ENCODE results near the gene CDH15.

The CDH15 gene

DNA sequence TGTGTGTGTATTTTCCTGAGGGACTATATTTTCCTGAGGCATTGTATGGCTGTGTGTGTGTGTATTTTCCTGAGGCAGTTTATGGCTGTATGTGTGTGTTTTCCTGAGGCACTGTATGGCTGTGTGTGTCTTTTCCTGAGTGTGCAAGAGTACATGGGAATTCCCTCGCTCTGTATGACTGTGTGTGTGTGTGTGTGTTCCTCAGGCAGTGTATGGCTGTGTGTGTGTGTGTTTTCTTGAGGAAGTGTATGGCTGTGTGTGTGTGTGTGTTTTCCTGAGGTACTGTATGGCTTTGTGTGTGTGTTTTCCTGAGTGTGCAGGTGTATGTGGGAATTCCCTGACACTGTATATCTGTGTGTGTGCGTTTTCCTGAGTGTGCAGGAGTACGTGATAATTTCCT, 50.1 kb downstream of the CDH15 start:
- Histone ChIP-seq H3K27ac (ENCODE audit: low read depth, low read length) (no peak overlapping the region), H3K36me3 (ENCODE audit: low read length) (peaks cover 7% of the 10 kb centered on the region; the same call in 1 of the 2 replicates), H3K9ac (ENCODE audit: low read length) (no peak overlapping the region), H3K79me2 (ENCODE audit: insufficient read depth, low read length) (no peaks in the 10 kb centered on the region), H3K27me3 (ENCODE audit: low read length) (no peaks in the 10 kb centered on the region), H4K20me1 (ENCODE audit: low read depth, low read length) (no peaks in the 10 kb centered on the region), H3K9me3 (ENCODE audit: insufficient read depth, low read length) (no peaks in the 10 kb centered on the region), H3K9me2 (replicated peaks; ENCODE audit: insufficient read depth, low read length) (no peaks in the 10 kb centered on the region), H3K4me2 (ENCODE audit: low read depth, low read length, poor library complexity, severe bottlenecking) (no peak overlapping the region), H2AFZ (ENCODE audit: low read depth, low read length, severe bottlenecking) (no peak overlapping the region), H3K4me3 (ENCODE audit: insufficient read depth, low read length, poor library complexity, severe bottlenecking) (no peak overlapping the region), H3F3A (ENCODE audit: insufficient read depth) (peaks cover 3% of the 10 kb centered on the region; the same call in 1 of the 2 replicates)
- TF ChIP-seq EZH2phosphoT487 (conservative IDR thresholded peaks at IDR 0.05; ENCODE audit: low read length) (no peak), CTCF (IDR thresholded peaks at IDR 0.05; ENCODE audit: insufficient read depth, low read length, poor library complexity, severe bottlenecking) (no peak)

- Histone ChIP-seq H3K4me3 (ENCODE audit: insufficient read depth, low read length, poor library complexity, severe bottlenecking) (no peak overlapping the region), H3K36me3 (ENCODE audit: low read length) (peaks cover 20% of the 10 kb centered on the region; the same call in 1 of the 2 replicates), H2AFZ (ENCODE audit: low read depth, low read length, severe bottlenecking) (no peak overlapping the region), H3K27me3 (ENCODE audit: low read length) (no peaks in the 10 kb centered on the region), H3K27ac (ENCODE audit: low read depth, low read length) (no peak overlapping the region), H3K9me2 (replicated peaks; ENCODE audit: insufficient read depth, low read length) (no peaks in the 10 kb centered on the region), H4K20me1 (ENCODE audit: low read depth, low read length) (no peaks in the 10 kb centered on the region), H3F3A (ENCODE audit: insufficient read depth) (no peaks in the 10 kb centered on the region), H3K4me2 (ENCODE audit: low read depth, low read length, poor library complexity, severe bottlenecking) (no peak overlapping the region), H3K9me3 (ENCODE audit: insufficient read depth, low read length) (no peaks in the 10 kb centered on the region; the same call in 1 of the 2 replicates), H3K9ac (ENCODE audit: low read length) (no peak overlapping the region), H3K79me2 (ENCODE audit: insufficient read depth, low read length) (no peaks in the 10 kb centered on the region)
- no peak for TF ChIP-seq CTCF (IDR thresholded peaks at IDR 0.05; ENCODE audit: insufficient read depth, low read length, poor library complexity, severe bottlenecking)
- TF ChIP-seq EZH2phosphoT487 (conservative IDR thresholded peaks at IDR 0.05; ENCODE audit: low read length) = no peak
Measured at GRCh38 chr16:89222931-89223330, 51.4 kb downstream of the CDH15 start.

DNA sequence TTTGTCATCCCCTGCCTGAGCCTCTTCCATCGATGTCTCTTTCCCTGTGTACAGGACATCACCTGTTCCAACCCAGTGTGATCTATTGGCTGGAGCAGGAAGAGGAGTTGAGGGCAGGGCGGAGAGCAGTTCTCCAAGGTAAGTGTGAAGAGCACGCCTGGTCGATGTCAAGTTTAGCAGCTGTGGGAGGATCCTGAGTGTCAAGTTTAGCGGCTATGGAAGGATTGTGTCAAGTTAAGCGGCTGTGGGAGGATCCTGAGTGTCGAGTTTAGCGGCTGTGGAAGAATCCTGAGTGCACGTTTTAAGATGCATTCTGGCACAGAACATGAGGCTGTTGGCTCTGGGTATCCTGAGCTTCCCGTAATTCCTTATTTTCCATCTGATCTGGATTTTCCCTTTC, 53.1 kb downstream of the CDH15 start:
- no peaks in the 10 kb centered on the region for H4K20me1 ChIP-seq (ENCODE audit: low read depth, low read length)
- no peak overlapping the region for H3K9ac ChIP-seq (ENCODE audit: low read length)
- H2AFZ ChIP-seq (ENCODE audit: low read depth, low read length, severe bottlenecking) = no peak overlapping the region
- H3K4me3 ChIP-seq (ENCODE audit: insufficient read depth, low read length, poor library complexity, severe bottlenecking) = no peak overlapping the region
- no peaks in the 10 kb centered on the region for H3K27me3 ChIP-seq (ENCODE audit: low read length)
- TF ChIP-seq EZH2phosphoT487 (conservative IDR thresholded peaks at IDR 0.05; ENCODE audit: low read length) = no peak
- no peak for TF ChIP-seq CTCF (IDR thresholded peaks at IDR 0.05; ENCODE audit: insufficient read depth, low read length, poor library complexity, severe bottlenecking)
- H3K9me2 ChIP-seq (replicated peaks; ENCODE audit: insufficient read depth, low read length) = no peaks in the 10 kb centered on the region
- no peak overlapping the region for H3K4me2 ChIP-seq (ENCODE audit: low read depth, low read length, poor library complexity, severe bottlenecking)
- H3K27ac ChIP-seq (ENCODE audit: low read depth, low read length) = no peak overlapping the region
- peaks cover 23% of the 10 kb centered on the region; the same call in 1 of the 2 replicates for H3K36me3 ChIP-seq (ENCODE audit: low read length)
- H3K9me3 ChIP-seq (ENCODE audit: insufficient read depth, low read length) = no peaks in the 10 kb centered on the region; the same call in 1 of the 2 replicates
- no peaks in the 10 kb centered on the region for H3F3A ChIP-seq (ENCODE audit: insufficient read depth)
- no peaks in the 10 kb centered on the region for H3K79me2 ChIP-seq (ENCODE audit: insufficient read depth, low read length)

Measured in SU-DHL-6 (cell line).